Measurements from ENCODE around the gene CAMSAP2. TPM values are rescaled to one million over a fixed set of nuclear protein-coding genes. Genes with fewer than 3 reads are reported as not detected.

CAMSAP2 gene
- total and polyA plus RNA-seq, 8 donors = 2.7 to 10.3 (median 4.4) TPM

GRCh38 chr1:200900877-200901276 lies 162.2 kb downstream of the CAMSAP2 start:
- intact Hi-C loops (cut with DNase I) = no loop called here
- WGBS, 2 donors = 90 to 94% methylated on average over 15 to 17 of the region's 17 CpGs
- ATAC-seq (no peak), DNase-seq (no peak), FAIRE-seq (no peak)
- Histone ChIP-seq H3K9me3 (no peaks in the 10 kb centered on the region), H3K36me3 (peaks cover 0 to 50% (median 0%) of the 10 kb centered on the region in 3 donors), H3K4me1 (peaks cover 0 to 4% (median 4%) of the 10 kb centered on the region in 3 donors), H3K27me3 (no peaks in the 10 kb centered on the region), H3K4me3 (no peak overlapping the region), H3K27ac (no peak overlapping the region)
- TF ChIP-seq, protein P1, sequence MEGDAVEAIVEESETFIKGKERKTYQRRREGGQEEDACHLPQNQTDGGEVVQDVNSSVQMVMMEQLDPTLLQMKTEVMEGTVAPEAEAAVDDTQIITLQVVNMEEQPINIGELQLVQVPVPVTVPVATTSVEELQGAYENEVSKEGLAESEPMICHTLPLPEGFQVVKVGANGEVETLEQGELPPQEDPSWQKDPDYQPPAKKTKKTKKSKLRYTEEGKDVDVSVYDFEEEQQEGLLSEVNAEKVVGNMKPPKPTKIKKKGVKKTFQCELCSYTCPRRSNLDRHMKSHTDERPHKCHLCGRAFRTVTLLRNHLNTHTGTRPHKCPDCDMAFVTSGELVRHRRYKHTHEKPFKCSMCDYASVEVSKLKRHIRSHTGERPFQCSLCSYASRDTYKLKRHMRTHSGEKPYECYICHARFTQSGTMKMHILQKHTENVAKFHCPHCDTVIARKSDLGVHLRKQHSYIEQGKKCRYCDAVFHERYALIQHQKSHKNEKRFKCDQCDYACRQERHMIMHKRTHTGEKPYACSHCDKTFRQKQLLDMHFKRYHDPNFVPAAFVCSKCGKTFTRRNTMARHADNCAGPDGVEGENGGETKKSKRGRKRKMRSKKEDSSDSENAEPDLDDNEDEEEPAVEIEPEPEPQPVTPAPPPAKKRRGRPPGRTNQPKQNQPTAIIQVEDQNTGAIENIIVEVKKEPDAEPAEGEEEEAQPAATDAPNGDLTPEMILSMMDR (IDR thresholded peaks at IDR 0.05) = no peak

GRCh38 chr1:200901350-200901749 lies 162.7 kb downstream of the CAMSAP2 start:
- Histone ChIP-seq H3K4me1 (peaks cover 0 to 4% (median 4%) of the 10 kb centered on the region in 3 donors), H3K27me3 (no peaks in the 10 kb centered on the region), H3K4me3 (no peak overlapping the region), H3K36me3 (peaks cover 0 to 50% (median 0%) of the 10 kb centered on the region in 3 donors), H3K9me3 (no peaks in the 10 kb centered on the region), H3K27ac (no peak overlapping the region)
- ATAC-seq = no peak
- WGBS, 2 donors = 92% methylated on average over 5 of the region's 5 CpGs
- FAIRE-seq = no peak
- intact Hi-C loops (cut with DNase I) = no loop called here
- DNase-seq = no peak
- TF ChIP-seq, protein P1 (IDR thresholded peaks at IDR 0.05) = no peak

- no peak for ATAC-seq
- Histone ChIP-seq H3K36me3 (peaks cover 0 to 50% (median 0%) of the 10 kb centered on the region in 3 donors), H3K4me1 (peaks cover 0 to 4% (median 4%) of the 10 kb centered on the region in 3 donors), H3K9me3 (no peaks in the 10 kb centered on the region), H3K4me3 (no peak overlapping the region), H3K27ac (no peak overlapping the region), H3K27me3 (no peaks in the 10 kb centered on the region)
- no peak for DNase-seq
- 72 to 79% methylated on average over 8 of the region's 8 CpGs for WGBS, 2 donors
- TF ChIP-seq, protein P1 (IDR thresholded peaks at IDR 0.05) = no peak
- no peak for FAIRE-seq
- intact Hi-C loops (cut with DNase I) = no loop called here
Measured at GRCh38 chr1:200901796-200902444, 163.2 kb downstream of the CAMSAP2 start.

- H3K4me1 ChIP-seq = no peaks in the 10 kb centered on the region
- peaks cover 0 to 66% (median 0%) of the 10 kb centered on the region in 3 donors for H3K36me3 ChIP-seq
- H3K4me3 ChIP-seq = no peak overlapping the region
- H3K27me3 ChIP-seq = no peaks in the 10 kb centered on the region
- 93% methylated on average over 5 of the region's 5 CpGs for WGBS, 2 donors
- TF ChIP-seq, protein P1 (IDR thresholded peaks at IDR 0.05) = no peak
- DNase-seq = no peak
- intact Hi-C loops (cut with DNase I) = no loop called here
- FAIRE-seq = no peak
- ATAC-seq = no peak
- H3K27ac ChIP-seq = no peak overlapping the region
- H3K9me3 ChIP-seq = no peaks in the 10 kb centered on the region
Measured at GRCh38 chr1:200903793-200904192, 165.1 kb downstream of the CAMSAP2 start.

- intact Hi-C loops (cut with DNase I) = no loop called here
- Histone ChIP-seq H3K4me1 (no peaks in the 10 kb centered on the region), H3K27ac (no peak overlapping the region), H3K4me3 (no peak overlapping the region), H3K27me3 (no peaks in the 10 kb centered on the region), H3K36me3 (peaks cover 0 to 70% (median 0%) of the 10 kb centered on the region in 3 donors), H3K9me3 (no peaks in the 10 kb centered on the region)
- TF ChIP-seq, protein P1 (IDR thresholded peaks at IDR 0.05) = no peak
- ATAC-seq (no peak), DNase-seq (no peak), FAIRE-seq (no peak)
Measured at GRCh38 chr1:200904772-200905171, 166.1 kb downstream of the CAMSAP2 start.

All from pancreas (tissue), 10 donors.